CD4-positive, alpha-beta T cell treated with Interferon alpha-2 for 1 hour (primary cell): ENCODE results near the gene DROSHA.

Source experiments
- DNase-seq, 2 donors: peaks; one replicate each; pipeline ENCODE4 v3.0.0-alpha.2; 2020 to 2022

DROSHA gene

DNA sequence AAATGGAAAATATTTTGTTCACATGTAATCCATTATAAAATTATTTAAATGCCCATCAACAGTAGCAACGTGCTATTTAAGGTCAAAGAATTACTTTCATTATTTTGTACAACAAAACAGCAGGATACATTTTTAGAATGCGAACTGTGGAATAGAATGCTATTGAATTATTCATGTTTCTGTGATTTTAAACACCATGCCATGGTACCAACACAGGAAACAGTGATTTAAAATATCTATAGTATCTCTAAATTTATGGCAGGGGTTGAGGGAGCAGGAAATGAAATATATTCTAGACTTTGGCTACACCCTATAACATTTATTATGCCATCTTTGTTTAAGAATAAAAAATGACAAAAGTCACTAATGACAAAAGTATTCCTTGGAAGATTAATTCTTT lies 62.4 kb downstream of the DROSHA start:
- no peak for DNase-seq

DNA sequence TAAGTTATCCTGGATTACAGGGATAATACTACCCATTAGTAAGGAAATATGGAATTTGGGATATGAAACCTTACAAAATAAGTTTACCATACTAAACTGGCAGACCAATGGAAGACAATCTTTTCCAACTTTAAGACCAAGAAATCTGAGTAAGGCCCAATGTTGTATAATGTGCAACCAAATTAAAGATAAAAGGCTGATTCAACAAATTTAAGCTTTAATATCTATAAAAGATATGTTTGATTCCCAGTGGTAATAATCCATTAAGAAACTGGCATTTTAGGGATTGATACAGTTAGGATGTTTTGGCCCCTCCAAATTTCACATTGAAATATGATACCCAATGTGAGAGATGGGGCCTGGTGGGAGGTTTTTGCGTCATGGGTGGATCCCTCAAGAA lies 66.6 kb downstream of the DROSHA start:
- DNase-seq, result no peak

DNA sequence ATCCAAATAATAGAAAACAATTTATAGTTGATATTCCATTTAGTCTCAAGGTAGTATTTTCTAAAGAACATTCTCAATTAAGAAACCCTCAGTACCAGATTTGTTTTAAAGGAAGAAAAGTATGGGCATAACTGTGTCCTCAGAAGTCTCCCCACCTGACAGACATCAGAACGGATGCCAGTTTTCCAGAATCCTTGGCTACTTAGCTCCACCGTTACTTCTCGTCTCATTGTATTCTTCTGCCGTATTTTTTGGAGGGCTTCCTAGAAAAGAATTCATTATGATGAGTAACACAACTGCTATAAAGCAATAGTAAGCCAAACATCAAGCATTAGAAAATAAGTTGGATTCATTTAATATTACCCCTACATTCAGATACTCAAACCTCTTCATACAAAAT lies 67.8 kb downstream of the DROSHA start:
- DNase-seq, result no peak

DNA sequence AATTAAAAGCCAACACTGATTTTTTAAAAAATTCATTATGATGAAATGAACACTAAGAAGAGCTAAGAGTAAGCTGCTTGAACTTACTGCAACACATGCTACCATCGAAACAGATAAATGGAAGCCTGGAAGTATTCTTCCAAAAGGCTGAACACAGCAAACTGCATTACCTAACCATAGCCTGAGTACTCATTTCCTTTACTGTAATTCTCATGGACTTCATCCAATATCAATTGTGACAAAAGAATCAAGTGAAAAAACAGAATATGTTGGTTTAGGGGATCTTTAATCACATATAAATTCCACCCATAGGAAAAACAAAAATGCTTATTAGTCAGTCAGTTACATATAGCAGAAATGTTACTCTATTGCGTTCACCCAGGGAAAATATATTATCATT lies 68.5 kb downstream of the DROSHA start:
- no peak for DNase-seq

DNA sequence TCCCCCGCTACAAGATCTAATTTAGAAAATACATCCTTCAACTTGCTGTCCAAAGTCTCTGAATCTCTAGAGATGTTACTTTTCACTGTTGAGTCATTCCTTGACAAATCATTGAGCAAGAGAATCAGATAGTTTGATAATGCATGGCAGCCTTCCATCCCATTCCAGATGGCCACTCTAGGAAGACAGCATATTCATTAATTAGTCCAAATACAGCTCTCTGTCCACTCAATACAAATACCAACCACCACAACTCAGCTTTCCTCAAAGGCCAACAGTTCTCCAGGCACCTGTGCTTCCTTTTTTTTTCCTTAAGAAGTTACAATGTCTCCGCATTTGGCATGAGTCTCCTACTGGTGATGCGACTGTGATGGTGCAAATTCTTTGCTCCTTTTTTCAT lies 72.3 kb downstream of the DROSHA start:
- DNase-seq, result no peak

DNA sequence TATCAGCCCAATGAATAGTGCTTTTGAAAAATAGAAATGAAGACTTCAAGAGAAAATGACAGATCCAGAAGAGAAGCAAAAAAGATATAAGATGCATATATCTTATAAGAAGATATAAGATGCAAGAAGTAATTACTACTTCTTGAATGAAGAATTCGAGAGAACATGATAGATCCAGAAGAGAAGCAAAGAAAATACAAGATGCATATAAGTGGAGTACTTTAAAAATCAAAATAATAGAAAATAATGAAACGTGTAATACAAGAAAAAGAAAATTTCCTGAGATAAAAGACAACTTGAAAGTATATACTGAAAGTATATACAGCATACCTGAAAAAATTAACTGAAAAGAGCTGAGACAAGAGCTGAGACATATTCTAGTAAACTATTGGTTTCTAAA lies 76.7 kb downstream of the DROSHA start:
- no peak for DNase-seq

DNA sequence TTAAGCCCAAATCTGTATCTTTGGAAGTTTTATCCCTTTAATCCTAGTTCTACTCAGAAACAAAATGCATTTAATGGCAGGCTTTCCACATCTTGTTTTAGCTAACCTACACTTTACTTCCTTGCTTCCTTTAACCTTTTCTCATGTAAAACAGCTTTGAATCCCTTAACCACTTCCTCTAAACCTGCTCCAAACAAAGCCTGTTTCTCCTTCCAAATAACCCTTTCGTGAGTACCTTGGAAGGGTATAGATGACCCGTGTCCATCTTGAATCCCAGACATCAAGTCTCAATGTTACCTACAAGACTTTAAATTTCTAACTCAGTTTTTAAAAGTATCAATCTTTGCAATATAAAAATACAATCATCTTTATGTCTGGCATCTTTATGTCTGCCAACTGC lies 78.4 kb downstream of the DROSHA start:
- no peak for DNase-seq

DNA sequence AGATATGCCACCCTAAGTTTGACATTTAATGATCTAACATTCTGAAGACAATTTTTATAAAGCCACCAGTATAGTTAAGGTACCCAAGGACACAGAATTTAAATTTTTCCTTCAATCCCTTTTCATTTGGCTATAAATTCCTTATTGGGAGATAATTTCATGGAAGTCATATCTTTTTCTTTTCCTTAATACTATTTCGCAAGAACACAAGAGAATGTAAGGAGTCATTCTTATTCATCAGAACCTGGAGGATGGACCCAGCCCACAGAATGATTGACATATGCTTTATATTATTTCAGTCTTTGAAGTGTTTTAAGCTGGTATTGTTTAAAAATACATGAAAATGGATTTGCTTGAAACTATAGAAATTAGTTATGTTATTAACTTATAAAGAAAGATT lies 79.6 kb downstream of the DROSHA start:
- DNase-seq, result no peak

DNA sequence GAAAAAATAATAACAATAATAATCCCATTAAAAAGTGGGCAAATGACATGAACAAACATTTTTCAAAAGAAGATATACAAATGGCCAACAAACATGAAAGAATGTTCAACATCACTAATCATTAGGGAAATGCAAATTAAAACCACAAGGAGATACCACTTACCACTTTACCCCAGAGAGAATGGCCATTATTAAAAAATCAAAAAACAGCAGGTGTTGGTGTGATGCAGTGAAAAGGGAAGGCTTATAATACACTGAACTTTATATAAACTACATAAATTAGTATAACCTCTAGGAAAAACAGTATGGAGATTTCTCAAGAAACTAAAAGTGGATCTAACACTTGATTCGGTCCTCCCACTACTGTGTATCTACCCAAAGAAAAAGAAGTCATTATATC lies 81.9 kb downstream of the DROSHA start:
- no peak for DNase-seq

DNA sequence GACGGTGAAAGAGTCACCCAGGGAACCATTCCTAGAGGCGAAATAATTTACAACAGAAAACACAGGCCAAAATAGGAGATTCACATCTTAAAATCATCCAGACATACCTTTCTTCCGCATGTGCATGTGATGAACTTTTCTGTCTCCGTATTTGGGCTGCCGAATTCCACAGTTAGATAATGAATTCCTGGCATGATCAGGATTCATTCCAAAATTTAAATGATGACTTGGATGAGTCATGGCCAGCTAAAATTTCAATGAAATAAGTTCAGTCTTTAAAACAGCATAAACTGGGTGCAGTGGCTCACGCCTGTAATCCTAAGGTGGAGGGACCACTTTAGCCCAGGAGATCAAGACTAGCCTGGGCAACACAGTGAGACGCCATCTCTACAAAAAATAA lies 82.7 kb downstream of the DROSHA start:
- no peak for DNase-seq

DNA sequence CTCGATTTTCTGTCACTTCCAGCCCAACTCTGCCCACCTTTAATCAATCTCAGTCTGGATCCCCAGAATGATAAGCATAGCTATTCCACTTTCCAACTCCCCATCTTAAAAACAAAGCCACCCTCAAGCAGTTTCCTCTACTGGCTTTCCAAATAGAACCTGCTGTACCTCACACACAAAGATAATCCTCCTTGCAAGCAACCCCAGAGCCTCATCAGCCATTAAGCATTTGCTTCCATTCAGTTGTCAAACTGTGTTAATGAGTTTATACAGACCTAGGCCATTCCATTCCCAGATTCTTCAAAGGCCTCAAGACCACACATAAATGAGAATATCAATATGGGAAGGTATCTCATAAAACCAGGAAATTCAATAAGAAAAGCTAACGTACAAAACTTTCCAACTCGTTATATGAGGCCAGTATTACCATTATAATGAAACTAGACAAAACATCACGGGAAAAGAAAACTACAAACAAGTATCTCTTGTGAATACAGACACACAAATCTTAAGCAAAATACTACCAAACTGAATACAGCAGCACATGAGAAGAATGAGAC lies 86.8 kb downstream of the DROSHA start:
- no peak for DNase-seq

DNA sequence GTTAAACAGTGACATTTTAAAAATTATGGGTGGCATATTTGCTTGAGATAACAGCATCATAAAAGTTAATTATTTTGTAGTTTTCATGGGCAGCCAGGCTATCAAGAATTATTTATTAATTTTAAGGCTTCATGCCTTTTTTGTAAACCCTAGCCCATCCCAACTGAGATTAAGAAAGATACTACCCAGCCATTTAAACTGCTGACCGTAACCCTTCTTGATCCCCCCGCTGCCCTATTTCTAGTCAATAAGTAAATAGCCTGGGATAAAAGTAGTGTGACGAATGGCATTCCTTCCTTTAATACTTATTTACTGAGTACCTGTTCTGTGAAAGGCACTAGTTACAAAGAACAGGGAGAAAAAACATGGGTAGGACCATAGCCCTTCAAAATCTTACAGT lies 88.3 kb downstream of the DROSHA start:
- DNase-seq, result no peak

DNA sequence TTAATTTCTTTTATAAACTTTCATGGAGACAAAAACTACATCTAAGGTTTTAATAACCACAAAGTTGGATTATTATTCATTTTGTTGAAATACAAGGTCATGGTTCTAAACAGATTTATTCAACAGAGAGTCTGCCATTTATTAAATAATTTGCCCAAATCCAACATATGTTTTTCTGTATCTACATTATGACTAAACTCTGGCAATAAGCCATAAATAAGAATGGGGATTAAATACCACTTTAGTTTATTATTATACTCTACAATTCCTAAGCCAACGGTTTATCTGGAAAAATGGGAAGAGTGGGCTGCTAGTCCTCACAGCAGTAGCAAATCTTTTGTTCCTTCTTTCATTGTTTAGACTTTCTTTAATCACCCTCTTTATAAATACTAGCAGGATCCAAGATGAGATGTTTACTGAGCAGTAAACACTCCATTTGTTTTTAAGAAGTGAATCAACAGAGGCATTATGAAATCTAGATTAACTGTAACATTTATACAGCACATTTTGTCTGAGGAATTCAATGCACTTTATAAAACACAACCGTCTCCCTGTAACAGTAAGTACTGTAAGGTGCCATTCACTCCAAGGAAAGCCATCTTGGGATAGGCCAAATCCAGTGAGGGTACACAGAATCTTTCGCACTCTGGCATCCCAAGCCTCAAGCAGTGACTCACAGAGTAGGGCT lies 89.7 kb downstream of the DROSHA start:
- no peak for DNase-seq

DNA sequence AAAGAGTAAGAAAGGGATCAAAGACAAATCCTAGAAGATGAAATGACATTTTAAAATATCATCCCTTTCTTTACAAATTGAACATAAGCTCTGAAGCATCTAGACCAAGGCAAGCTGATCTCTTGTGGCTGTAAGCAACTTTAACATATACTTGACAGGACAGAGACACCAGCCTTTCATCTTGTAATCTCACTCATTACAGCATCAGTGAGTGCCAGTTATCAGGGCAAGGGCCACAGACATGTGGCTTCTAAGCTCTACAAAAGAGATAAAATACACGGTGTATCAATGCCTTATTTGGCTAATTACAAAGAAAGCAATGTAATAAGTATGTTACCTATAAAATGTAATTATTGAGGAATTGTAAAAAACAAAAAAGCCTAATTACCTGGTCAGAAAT lies 95.0 kb downstream of the DROSHA start:
- no peak for DNase-seq

DNA sequence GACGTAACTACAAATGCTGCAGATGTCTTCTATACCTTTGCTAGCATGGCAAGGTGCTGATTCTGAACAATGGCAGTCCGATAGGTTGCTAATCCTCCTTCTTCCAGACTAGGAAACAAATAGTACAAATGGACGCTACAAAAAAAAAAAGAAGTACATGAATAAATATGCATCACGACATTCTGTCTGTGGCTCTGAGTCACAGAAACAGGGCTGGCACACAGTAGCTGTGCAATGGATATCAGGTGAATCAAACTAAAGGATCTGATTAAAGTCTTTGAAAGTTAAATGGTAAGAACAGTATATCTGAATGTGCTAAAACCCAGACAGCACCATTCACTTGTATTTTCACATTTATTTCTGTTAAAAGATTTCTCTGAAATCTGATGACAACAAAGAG lies 96.2 kb downstream of the DROSHA start:
- DNase-seq, result no peak

DNA sequence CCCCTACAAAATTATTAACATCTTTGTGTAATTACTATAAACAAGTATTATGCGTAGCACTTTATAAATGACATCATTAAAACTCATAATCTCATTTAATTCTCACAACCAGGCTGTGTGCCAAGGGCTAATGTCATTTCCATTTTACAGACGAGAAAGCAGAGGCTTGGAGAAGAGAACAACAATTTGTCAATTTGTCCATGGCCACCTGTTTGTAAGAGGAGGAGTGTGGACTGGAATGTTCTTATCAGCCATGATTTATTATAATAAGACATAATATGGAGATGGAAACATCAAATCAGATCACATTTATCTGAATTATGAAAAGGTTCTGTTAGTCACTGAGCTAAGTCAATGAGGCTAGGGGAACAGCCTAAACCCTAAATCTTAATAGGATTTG lies 97.0 kb downstream of the DROSHA start:
- no peak for DNase-seq

DNA sequence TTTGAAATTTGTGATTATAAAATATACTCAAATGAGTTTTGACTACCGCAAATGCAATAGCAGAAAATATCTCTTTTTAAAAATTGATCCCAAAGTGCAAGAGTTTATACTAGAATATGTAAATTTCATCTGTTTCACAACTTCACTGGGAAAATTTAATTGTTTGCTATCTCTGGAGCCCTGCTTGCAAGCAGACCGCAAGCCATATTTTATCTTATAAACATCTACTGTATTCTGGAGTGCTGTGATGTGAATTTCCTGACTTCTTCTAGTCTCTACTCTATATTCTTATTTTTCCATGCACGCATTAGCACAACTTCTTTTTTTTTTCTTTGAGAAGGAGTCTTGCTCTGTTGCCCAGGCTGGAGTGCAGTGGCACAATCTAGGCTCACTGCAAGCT lies 98.7 kb downstream of the DROSHA start:
- no peak for DNase-seq

DNA sequence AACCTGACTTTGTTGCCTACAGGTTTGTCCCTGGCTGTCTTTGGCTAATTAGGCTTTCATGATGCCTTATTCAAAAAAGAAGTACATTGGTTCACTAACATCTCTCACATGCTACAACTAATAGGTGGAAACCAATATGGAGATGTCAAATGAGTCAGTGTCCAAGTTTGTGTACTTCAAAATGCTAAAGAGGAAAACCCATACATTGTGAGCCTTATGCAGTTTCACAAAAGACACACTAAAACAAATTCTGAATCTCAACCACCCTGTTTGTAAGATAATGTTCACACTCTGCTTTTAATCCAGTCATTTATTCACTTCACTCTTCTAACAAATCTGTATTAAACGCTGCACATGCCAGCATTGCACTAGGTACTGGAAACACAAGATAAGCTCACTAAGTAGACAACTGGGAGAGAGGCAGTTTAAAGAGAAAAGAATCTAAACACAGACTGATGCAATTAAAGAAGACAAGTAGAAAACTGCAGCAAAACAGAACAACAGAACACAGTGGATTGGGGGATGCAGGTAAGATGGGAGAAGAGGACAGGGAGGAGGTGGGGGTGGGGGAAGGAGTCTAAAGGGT lies 104.1 kb downstream of the DROSHA start:
- DNase-seq, result no peak

DNA sequence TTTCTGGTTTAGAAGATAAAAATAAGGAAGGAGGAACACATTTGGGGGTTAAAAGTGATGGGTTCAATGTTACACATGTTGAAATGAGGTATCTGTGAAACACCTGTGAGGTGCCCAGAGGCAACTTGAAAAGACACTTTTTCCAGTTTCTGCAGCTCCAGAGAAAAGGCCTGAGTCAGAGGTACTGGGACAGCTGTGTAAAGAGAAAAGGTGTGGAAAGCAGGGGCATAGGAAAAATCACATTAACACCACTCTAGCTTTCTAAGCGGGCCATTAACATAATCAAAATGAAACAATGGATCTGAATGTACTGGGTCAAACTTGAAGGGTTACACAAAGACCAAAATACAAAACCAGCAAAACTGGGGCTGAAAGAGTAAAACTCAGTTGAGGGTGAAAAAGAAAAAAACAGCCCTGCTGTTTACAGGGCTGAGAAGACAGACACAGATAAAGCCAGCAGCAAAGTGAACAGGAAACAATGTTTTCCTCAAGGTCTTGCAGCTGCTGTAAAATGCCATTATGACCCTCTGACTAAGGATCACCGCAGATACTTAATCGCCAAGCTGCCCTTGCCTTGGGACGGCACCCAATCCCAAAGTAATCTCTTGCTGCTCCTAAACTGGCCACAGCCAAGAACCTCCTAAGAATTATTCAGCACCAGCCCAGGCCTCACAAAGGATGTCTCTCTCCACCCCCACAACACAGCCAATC lies 104.7 kb downstream of the DROSHA start:
- DNase-seq, result no peak

DNA sequence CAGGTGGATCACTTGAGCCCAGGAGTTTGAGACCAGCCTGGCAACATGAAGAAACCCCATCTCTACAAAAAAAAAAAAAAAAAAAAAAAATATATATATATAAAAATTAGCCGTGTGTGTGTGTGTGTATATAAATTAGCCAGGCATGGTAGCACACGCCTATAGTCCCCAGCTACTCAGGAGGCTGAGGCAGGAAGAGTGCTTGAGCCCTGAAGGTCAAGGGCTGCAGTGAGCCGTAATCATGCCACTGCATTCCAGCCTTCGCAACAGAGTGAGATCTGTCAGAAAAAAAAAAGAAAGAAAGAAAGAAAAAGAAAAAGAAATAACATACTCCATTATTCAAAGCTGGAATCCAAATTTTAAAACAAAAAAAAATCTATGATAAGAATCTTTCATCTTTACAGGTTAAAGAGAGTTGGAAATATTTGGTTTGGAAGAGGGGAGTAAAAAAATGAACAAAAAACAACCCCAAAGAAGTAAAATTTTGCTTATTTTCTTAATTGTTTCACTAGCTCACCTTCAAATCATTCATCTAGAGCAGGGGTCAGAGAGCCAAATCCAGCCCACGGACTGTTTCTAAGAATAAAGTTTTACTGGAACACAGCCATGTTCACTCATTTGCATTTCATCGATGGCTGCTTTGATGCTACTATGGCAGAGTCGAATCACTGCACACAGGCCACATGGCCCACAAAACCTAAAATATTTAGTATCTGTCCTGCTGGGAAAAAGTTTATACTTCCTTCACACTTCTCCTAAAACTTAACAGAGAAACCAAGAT lies 109.9 kb downstream of the DROSHA start:
- DNase-seq, result no peak

DNA sequence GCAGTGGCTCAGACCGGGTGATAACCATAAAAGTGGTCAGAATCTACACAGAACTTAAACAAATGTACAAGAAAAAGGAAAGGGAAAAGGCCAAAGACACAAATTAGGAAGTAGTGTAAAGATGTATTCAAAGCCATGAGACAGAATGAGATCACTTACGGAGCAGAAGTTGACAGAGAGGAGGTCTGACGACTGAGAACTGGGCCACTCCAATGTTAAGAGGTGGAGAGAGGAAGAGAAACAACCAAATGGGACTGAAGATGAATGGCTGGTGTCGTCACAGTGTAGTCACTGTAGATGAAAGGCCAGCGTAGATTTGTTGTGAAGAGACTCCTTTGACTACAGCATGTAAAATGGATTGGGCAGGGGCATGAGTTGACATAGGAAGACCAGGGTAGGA lies 114.4 kb downstream of the DROSHA start:
- no peak for DNase-seq

DNA sequence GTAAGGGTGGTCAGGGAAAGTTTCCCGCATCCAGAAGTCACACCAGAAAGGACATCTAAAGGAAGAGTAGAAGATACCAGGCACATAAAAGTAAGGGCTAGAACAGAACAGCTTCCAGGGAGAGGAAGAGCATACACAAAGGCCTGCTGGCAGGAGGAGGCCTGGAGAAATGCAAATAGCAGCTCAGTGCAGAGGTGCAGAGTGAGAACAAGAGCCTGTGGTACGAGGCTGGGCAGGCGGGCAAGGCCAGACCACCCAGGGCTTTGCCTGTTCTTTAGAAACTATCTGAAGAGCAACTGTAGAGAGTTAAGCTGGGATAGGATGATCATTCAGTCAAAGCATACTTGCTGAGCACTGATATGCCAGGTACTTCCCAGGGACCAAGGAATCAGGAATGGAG lies 115.3 kb downstream of the DROSHA start:
- no peak for DNase-seq

DNA sequence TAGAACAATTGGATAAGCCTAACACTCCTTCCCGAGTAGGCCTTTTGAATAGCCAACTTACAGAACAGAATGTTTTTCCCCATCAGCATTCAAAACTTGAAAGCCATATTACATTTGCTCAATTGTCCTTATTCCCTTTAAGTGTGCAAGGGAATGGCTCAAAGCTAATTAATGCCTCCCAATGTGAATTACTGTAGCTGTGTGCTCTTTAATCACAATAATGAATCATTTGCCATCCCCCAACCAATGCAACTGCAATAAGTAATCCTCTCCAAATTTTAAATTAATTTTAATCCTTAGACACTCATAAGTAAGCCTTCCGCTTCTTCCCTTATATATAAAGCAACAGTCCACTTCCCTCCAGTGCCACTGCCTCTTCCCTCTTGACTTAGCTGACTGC lies 115.9 kb downstream of the DROSHA start:
- no peak for DNase-seq
